GM12891 (cell line): ENCODE data around the gene NEGR1.

ENCODE experiments used
- POLR2A ChIP-seq: IDR thresholded peaks from 2 replicates; pipeline ENCODE4 v1.6.1; 2011; ENCODE audit warnings: low read depth, low read length, control low read depth
- POLR2AphosphoS5 ChIP-seq: IDR thresholded peaks from 2 replicates; pipeline ENCODE4 v1.6.1; 2011; ENCODE audit warnings: low read depth, low read length, control low read depth

- TF ChIP-seq POLR2A (no peak), POLR2AphosphoS5 (no peak)
These were observed 632.7 kb downstream of the NEGR1 start for GRCh38 chr1:71649608-71650007.
